Cardiac fibroblast (primary cell): ENCODE results near the gene NUP214.

ENCODE experiments used
- DNase-seq, 2 donors: peaks; one replicate each; pipeline versions ENCODE4 v3.0.0 to v3.0.0-alpha.2; 2010; ENCODE audit warnings: low read depth in 2 of 2
- H3K4me3 ChIP-seq, 2 donors: replicated peaks in 1 of 2; 1 replicate in 1 of 2; 2 replicates in 1 of 2; pipeline ENCODE4 v1.5.1; 2011; ENCODE audit warnings: low read depth in 2 of 2, low read length in 2 of 2, mild to moderate bottlenecking in 2 of 2, moderate library complexity in 1 of 2
- TF ChIP-seq, protein P1 (sequence below): IDR thresholded peaks from one replicate; pipeline ENCODE4 v1.5.1; 2011; ENCODE audit warnings: low read depth, mild to moderate bottlenecking, low read length, inconsistent platforms

Gene NUP214

DNA sequence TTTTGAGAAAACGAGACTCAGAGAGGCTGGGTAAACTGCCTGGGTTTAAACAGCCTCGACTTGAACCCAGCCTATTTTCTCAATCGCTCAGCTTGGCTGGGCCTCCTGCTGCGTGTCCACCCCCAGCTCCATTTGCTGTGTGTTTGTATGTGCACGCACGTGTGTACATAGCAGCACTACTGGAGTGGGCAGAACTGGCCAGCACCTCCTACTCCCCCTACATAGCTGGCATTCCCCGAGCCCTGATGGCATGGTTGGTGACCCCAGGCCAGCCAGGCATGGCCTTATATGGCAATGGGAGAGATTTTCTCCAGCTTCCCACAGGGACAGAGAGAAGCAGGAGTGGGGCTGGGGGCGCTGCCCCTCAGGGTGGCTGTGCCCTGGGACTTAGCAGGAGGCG lies 24.9 kb upstream of the NUP214 start:
- no peak overlapping the region for H3K4me3 ChIP-seq
- TF ChIP-seq, protein P1, sequence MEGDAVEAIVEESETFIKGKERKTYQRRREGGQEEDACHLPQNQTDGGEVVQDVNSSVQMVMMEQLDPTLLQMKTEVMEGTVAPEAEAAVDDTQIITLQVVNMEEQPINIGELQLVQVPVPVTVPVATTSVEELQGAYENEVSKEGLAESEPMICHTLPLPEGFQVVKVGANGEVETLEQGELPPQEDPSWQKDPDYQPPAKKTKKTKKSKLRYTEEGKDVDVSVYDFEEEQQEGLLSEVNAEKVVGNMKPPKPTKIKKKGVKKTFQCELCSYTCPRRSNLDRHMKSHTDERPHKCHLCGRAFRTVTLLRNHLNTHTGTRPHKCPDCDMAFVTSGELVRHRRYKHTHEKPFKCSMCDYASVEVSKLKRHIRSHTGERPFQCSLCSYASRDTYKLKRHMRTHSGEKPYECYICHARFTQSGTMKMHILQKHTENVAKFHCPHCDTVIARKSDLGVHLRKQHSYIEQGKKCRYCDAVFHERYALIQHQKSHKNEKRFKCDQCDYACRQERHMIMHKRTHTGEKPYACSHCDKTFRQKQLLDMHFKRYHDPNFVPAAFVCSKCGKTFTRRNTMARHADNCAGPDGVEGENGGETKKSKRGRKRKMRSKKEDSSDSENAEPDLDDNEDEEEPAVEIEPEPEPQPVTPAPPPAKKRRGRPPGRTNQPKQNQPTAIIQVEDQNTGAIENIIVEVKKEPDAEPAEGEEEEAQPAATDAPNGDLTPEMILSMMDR: no peak
- DNase-seq: peak in 1 of 2 donors; percentile 9

DNA sequence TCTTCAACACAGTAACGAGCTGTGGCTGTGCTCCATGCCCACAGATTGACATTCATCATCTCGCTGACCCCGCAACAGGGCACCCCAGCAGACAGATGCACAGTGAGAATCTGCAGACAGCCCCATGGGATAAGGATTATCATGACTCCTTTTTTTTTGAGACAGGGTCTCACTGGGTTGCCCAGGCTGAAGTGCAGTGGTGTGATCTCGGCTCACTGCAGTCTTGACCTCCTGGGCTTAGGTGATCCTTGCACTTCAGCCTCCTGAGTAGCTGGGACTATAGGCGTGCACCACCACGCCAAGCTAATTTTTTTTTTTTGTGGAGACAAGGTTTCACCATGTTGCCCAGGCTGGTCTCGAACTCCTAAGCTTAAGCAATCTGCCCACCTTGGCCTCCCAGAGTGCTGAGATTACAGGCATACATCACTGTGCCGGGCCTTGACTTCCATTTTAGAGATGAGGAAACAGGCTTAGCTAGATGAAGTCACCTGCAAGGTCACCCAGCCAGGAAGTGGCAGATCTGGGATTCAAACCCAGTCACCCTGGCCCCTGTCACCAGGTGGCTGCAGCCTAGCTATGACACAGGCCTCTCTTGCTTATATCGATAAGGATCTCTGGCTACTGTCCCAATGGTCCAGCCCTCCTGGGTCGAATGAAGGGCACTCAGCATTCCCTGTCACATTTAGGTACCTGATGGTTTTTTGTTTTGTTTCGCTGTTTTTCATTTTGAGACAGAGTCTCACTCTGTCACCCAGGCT lies 24.0 kb upstream of the NUP214 start:
- DNase-seq: no peak
- TF ChIP-seq, protein P1: no peak

GRCh38 chr9:131103024-131103423 lies 22.4 kb upstream of the NUP214 start:
- DNase-seq: no peak
- TF ChIP-seq, protein P1: no peak
- H3K4me3 ChIP-seq: no peak overlapping the region

More for the DNA sequence above, 24.0 kb upstream of the NUP214 start:
- no peak overlapping the region for H3K4me3 ChIP-seq

DNA sequence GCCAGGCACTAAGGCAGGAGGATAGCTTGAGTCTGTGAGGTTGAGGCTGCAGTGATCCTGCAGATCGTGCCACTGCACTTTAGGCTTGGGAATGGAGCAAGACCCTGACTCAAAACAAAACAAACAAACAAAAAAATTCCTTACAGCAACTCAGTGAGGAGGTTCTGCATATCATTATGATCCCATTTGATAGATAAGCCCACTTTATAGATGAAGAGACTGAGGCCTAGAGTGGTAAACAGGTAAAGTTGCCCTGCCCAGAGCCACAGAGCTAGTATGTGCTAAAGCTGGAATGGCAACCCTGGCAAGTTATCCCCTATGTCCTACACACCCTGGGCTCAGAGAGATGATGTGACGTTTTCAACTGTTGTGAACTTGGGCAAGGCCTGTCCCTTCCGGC lies 21.9 kb upstream of the NUP214 start:
- no peak for DNase-seq
- TF ChIP-seq, protein P1: no peak
- no peak overlapping the region for H3K4me3 ChIP-seq

DNA sequence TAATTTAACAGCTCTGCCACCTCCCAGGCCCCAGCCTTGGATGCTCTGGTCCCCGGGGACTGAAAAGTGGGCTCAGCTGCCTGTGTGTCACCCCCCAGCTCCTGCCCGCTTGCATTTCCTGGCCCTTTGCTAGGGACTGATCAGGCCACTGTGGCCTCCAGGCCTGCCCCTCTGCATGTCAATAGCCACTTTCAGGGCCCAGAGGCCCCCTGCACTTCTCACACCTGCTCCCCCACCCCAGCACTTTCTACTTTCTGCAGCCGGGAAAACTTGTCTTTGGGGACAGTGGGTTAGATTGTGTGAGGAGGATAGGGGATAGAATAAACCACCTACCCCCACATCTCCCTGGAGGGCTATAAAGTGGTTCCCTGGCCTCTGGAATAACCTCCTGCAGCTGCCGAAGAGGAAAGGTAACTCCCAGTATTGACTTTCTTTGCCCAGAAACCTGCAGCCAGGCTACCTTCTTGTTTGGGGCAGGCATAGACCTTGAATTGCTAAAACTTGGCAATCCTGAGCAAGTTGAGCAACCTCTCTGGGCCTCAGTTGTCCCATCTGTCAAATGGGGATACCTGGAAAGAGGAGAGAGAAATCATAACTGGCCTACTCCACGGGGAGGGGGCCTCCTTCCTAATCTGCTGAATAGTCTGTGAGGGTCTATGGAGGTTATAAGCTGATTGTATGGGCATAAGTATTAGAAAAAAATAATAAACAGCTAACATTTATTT lies 21.2 kb upstream of the NUP214 start:
- TF ChIP-seq, protein P1: no peak
- no peak for DNase-seq
- H3K4me3 ChIP-seq: no peak overlapping the region

GRCh38 chr9:131105952-131106351 lies 19.4 kb upstream of the NUP214 start:
- TF ChIP-seq, protein P1: no peak
- H3K4me3 ChIP-seq: no peak overlapping the region
- DNase-seq: no peak
